ENCODE results near the gene GNG10.
"Not testable (repeated sequence)": the region's sequence is repeated elsewhere in the genome, so short reads cannot be mapped to it uniquely, and the experiment has no call there.

The GNG10 gene

DNA sequence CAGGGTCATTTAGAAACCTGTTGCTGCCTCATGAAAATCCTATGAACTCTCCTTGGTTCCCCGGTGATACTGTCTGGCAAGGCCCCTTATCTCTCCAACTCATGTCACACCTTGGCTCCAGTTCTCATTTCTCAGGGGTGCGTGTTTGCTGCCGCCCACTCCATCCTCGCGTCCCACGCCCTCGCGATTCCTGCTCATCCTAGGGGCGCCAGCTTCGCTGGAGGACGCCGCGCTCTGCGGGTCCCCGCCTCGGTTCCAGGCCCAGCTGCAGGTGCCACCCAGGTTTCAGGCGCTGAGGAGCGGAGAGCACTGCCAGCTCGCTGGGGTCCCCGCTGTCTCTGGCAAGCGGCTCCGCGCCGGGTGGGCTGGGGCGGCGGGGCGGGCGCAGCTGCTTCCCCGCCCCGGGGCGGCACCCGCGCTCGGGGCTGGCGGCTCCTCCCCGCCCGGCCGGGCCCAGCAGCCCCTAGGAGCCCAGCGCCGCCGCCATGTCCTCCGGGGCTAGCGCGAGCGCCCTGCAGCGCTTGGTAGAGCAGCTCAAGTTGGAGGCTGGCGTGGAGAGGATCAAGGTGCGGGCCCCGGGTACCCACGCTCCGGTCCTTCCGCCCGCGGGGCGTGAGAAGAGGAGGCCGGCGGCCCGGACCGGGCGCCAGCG, at the start of gene GNG10:
TSS of gene GNG10 (plus strand) at position 456 of the 652 bp plus-strand sequence. CDS start at position 486, 30 bp downstream.
- peak; percentile 34 to 47 for DNase-seq (ENCODE audit: low read depth in 2 of 2)

DNA sequence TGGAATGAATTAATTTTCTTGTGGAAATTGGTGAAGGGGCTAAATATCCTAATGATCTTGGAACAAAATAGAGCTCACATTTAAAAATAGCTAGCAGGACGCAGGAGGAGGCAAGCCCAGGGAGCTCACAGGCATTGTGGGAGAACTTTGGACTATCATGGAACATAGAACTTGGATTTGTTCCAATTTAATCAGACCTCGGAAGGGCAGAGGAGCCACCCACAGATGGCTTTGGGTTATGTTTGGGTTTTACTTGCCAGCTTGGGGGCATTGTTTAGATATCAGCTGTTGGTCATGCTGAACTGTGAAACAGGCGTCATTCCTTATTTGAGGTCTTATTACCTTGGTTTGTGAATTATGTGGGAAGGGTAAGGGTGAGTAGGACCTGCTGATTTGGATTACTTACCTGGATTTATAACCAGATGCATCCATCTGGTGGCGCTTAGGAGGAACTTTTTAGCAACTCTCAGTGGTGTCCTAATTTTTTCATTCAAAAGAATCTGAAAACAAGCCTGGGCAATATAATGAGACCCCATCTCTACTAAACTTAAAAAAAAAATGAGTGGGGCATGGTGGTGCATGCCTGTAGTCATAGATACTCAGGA, 47.9 kb upstream of the GNG10 start:
- no peak for DNase-seq (ENCODE audit: low read depth in 2 of 2)

DNA sequence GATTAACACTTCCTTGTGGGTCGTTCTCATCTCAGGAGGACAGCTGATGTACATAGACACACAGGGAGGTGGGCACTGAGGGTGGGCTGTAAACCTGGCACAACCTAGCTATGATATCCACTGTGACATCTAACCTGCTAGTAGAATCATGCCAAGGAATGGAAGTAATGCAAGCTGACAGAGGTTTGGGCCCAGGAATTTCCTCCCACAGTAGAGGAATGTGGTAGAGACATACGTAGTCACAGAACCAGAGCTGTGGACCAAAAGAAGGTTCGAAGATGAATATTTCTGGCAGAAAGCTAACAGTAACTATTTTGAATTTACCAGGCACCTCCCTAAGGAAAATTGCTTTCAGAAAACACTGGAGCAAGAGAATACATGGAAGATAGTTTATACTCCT, 45.5 kb upstream of the GNG10 start:
- no peak for DNase-seq (ENCODE audit: low read depth in 2 of 2)

DNA sequence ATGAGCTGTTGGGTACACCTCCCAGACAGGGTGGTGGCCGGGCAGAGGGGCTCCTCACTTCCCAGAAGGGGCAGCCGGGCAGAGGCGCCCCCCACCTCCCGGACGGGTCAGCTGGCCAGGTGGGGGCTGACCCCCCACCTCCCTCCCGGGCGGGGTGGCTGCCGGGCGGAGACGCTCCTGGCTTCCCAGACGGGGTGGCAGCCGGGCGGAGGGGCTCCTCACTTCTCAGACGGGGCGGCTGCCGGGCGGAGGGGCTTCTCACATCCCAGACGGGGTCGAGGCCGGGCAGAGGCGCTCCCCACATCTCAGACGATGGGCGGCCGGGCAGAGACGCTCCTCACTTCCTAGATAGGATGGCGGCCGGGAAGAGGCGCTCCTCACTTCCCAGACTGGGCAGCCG, 44.1 kb upstream of the GNG10 start:
- DNase-seq (ENCODE audit: low read depth in 2 of 2) = not testable (repeated sequence)

DNA sequence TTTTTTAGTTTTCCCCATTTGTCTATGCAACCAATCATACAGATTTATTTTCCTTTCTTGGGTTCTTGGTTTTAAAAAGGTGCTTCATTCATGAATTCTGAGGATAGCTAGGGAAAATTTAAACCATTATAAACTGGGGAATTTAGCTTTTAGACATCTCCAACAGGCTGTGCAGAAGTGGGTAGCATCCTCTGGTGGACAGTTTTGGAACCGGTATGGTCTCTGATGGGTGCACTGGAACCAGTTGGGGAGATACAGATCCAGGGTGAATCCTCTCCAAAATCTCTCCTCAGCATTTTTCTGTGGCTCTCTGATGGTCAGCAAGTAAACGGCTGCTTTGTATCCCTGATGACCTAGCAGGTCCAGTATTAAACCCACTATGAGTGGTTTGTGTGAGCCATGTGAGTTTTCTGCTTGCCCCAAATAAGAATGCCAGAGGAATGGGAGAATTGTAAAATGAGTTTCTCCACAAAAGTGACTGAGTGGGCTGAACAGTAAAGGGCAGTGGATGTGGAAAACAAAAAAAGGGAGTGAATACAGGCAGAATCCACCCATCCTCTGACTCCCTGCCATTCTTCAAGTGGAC, 39.4 kb upstream of the GNG10 start:
- DNase-seq (ENCODE audit: low read depth in 2 of 2) = peak in 1 of 2 donors; percentile 8

DNA sequence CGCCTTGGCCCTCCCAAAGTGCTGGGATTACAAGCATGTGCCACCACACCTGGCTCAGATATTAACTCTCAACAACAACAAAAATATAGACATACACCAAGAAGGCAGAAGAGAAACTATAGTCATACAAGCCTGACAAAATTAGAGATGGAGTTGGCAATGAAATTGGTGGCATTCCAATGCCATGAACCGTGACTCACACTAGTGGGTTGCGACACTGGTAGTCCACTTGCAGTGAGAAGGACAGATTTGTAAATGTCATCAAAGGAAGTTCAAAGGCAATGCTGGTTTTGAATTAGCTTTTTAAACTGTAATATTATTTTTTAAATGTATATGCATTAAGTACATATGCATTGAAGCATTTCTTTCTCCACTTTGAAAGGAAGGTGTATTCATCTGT, 38.8 kb upstream of the GNG10 start:
- no peak for DNase-seq (ENCODE audit: low read depth in 2 of 2)

DNA sequence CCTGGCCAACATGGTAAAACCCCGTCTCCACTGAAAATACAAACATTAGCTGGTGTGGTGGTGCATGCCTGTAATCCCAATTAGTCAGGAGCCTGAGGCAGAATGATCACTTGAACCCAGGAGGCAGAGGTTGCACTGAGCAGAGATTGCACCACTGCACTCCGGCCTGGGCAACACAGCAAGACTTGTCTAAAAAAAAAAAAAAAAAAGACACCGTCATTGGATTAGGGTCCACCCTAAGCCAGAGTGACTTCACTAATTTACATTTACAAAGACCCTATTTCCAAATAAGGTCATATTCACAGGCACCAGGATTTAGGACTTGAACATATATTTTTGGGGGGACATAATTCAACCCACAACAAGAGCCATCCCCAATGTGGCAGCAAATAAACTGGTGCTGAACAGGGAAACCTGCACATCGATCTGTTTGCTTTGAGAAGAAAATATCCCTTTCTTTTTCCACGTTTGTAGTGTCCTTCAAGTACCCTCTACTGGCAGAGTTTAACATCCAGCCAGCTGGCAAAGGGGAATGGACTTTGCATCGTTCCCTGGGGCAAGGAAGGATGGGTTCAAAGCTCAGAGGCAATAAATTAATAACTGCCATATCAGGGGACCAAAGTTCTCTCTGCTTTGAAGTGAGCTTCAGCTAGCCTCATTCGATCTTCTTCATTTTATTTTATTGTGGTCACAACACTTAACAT, 34.0 kb upstream of the GNG10 start:
- DNase-seq (ENCODE audit: low read depth in 2 of 2) = no peak

DNA sequence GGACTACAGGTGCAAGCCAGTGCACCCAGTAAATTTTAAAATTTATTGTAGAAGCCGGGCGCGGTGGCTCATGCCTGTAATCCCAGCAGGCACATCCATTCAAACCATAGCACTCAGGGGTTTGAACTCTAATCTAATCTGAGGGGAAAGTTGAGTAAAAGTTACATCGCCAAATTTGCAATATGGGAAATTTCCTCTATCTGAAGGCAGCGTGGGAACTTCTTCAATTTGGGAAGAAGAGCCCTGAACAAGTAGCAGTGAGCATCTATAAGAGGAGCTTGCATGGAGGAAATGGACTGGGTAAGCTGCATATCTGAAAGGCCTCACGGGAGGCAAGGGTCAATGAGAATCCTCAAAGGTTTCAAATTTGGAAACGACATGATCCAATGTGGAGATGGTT, 33.0 kb upstream of the GNG10 start:
- DNase-seq (ENCODE audit: low read depth in 2 of 2) = no peak

DNA sequence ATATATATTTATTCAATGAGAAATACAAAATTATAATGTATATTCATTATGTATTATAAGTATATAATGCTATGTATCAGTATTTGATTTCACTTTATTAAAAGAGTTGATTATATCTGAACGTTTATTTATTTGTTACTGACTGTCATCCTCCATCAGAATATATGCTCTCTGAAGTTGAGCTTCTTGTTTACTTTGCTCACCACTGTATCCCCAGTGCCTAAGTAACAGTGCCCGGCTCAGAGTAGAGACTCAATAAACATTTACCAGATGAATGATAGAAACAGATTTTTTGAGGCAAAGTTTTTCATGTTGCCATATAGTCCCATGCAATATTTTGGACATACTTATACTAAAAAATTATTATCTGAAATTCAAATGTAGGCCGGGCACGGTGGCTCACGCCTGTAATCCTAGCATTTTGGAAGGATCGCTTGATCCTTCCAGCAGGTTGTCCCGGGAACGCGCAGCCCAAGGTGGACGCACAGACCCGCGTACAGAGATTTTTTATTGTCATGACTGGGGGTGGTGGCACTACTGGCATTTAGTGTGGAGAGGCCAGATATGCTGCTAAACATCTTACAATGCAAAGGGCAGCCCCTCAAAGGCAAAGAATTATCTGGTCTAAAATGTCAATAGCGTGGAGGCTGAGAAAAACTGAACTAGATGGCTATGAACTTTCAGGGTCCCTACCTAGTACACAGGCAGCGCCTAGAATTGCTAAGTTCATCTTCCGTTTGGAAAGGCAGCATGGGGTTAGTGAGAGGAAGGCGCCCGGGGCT, 31.0 kb upstream of the GNG10 start:
- DNase-seq (ENCODE audit: low read depth in 2 of 2) = no peak

DNA sequence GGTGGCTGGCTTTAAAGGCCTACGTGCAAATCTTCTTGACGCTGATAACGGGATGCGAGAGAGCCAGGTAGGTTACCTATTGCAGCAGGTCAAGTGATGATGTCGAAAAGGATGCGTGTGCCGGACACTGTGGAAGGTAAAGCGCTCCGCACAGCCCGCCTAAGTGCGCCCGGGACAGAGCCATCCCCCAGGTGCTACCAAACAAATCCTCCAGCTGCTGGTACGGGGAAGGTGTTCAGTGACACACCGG, 30.5 kb upstream of the GNG10 start:
- no peak for DNase-seq (ENCODE audit: low read depth in 2 of 2)

DNA sequence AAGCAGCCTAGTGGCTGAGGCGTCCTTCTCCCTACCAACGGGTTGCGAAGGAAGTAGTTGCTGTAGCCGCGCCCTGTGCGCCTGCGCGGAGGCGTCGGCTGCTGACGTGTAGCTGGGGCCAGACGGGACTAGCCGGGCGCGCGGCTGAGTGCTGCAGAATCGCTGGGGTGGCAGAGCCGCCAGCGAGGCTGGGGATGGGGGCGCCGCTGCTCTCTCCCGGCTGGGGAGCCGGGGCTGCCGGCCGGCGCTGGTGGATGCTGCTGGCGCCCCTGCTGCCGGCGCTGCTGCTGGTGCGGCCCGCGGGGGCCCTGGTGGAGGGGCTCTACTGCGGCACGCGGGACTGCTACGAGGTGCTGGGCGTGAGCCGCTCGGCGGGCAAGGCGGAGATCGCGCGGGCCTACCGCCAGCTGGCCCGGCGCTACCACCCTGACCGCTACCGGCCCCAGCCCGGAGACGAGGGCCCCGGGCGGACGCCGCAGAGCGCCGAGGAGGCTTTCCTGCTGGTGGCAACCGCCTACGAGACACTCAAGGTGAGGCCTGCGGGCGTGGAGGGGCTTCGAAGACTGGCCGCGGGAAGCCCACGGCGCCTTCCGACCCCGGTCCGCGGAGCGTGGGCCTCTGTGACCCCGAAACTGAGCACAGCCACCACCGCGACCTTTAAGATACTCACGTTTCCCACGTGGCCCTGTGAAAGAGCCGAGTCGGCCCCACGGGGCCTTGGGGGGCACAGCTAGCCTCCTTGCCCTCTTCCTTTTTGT, 30.0 kb upstream of the GNG10 start, which contains the start of gene DNAJC25:
TSS of gene DNAJC25 (plus strand) at position 121 of the 758 bp plus-strand sequence. CDS start at position 195, 74 bp downstream.
- DNase-seq (ENCODE audit: low read depth in 2 of 2) = peak; percentile 92 to 93

DNA sequence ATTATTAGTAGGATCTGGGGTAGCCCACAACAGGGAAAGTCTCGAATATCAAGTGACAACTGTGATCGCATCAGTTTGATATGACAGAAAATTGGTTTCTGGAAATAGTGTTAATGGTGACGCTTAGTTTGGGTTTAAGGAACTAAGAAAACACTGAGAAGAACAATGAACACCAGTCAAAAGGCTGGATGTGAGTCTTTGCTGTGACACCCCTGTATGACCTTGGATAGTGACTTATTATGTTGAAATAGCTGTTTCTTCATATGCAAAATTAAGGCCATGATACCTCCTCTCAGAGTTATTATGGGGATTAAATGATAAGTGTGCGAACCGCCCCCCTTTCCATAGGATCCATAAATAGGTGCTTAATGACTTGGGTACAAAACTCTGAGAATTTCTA, 29.3 kb upstream of the GNG10 start:
- no peak for DNase-seq (ENCODE audit: low read depth in 2 of 2)

DNA sequence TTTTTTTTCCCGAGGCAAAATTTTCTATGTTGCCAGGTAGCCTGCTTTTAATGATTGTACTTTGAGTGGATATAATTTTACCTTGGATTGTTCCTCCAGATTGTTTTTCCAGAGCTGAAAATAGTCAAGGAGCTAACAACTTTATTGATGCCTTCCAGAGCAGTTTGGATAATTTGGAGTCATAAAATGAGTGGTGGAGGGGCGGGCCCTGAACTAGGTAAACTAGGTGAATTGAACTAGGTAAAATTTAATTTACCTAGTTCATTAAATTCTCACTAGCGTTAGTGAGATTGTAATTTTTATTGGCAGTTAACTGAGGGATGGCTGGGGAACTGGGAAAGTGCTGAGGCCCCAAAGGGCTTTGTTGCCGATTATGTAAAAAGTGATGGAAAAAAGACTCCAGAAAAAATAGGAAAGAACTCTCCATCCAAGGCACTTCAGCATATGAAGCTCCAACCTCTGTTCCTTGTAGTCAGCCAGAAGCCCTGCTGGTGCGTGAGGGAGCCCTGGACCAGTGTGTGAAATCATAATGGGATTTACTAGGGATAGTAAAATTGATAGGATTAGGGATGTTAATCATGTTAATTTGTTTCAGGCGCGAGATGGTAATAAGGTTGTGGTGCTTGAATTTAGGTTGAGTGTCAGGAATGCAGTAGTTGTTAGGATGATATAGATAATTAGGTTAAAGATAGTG, 28.6 kb upstream of the GNG10 start:
- no peak for DNase-seq (ENCODE audit: low read depth in 2 of 2)

DNA sequence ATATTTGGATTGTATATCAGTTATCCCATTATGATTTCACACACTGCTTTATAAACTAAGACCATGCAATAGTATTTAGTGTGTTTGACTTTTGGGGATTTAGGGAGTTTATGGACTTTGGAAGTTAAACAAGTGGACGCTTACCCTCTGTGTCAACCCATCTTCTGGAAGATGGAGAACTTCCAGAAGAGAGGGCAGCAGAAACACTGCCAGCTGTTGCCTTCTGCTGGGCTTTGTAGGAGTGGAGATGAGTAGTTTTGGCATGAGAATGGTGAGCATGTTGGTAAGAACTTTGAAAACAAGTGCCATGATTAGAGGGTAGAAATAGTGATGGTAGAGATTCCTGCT, 28.0 kb upstream of the GNG10 start:
- DNase-seq (ENCODE audit: low read depth in 2 of 2) = no peak

DNA sequence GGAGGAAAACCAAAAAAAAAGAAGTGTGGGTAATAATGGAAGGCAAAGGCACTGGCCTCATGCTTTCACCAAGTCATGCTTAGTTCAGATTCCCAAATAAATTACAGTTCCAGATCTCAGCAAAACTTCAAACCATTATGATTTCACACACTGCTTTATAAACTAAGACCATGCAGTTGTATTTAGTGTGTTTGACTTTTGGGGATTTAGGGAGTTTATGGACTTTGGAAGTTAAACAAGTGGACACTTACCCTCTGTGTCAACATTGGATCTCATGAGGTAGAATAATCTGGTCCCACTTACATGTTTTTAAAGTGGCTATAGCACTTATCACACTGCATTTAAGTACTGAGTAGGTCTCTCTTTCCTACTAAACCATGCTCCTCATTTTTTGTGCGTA, 26.5 kb upstream of the GNG10 start:
- no peak for DNase-seq (ENCODE audit: low read depth in 2 of 2)

DNA sequence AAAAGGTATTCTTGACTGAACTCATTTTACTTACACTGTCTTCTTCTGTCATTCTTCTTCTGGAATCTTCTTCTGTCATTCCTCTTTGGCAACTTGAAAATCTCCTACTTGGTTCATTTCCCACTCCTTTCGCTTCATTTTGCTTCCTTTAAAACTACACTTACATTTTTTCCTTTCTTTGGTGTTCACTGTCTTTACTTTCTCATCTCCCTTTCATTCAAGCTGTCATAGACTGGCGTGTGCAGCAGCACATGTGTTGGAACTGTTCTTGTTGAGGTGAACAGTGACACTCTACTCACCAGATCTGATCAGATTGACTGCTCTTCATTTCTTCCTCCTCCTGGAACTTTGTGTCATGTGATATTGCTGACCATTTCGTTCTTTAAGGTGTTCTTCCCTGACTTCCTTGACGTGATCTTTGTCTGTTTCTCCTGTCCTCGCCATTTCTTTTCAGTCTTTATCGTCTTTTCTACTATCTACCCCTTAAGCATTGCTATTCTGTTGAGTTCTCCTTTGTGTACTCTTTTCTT, 23.9 kb upstream of the GNG10 start:
- no peak for DNase-seq (ENCODE audit: low read depth in 2 of 2)

DNA sequence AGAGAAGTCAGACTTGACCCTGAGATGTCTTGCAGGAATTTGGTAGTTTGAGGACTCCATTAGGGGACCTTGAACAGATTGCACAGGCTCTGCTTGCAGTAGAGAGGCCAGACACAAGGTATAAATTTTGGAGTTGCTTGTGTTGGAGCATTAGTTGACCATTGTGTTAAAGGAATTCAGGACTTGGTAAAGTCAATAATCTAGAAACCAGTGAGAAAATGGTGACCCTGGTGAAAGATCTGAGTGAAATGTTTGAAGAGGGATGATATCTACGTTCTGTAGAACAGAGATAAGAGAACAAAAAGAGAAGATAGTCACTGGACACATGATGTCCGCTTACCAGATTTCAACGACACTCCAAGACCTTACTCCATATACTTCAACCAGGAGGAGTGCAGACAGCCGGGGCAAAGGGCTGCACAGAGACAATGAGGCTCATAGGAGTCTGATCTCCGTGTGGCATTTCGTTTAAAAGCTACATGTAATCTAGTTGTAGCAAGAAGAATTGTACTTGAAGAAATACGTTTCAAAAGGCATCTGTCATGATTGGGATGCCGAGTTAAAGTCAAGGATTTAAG, 17.1 kb upstream of the GNG10 start:
- no peak for DNase-seq (ENCODE audit: low read depth in 2 of 2)

DNA sequence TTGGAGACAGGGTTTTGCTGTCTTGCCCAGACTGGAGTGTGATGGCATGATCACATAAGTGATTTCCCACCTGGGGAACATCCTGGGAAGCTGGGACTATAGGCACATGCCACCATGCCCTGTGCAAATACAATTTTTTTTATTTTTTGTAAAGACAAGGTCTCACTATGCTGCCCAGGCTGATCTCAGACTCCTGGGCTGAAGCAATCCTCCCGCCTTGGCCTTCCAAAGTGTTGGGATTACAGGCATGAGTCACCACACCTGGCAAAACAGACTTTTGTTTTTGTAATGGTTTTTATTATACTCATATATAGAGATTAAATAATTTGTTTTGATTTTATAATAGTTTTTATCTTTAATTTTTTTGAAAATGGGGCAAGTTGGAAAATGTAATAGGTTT, 15.6 kb upstream of the GNG10 start:
- no peak for DNase-seq (ENCODE audit: low read depth in 2 of 2)

DNA sequence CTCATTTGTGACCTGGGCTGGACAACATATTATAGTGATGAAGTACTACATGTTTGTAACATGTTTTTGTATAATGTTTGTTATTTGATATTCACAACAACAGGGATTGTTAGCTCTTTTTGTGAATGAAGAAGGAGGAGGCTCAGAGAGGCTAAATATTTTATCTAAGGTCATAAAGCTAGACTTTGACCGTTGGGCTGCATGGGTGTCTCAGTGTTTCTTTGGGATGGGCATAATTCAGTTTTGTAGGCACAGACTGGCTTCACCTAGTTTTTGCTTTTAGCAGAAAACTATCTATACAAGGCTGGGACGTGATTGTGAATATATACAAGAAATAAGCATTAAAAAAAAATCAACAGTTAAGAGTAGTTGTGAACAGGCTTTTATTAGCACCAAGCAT, 15.0 kb upstream of the GNG10 start:
- no peak for DNase-seq (ENCODE audit: low read depth in 2 of 2)

DNA sequence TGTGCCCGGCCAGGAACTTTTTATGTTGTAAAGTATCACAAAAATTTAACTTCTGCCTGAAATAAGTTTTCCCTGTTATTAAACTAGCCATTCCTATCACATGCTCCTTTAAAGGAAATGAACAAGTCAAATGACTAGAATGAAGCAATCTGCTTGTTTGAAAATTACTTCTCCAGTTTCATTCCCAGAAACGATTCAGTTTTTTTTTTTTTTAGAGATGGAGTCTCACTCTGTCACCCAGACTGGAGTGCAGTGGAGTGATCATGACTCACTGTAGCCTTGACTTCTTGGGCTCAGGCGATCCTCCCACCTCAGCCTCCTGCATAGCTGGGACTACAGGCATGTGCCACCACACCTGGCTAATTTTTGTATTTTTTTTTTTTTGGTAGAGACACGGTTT, 13.3 kb upstream of the GNG10 start:
- DNase-seq (ENCODE audit: low read depth in 2 of 2) = no peak

Data from stimulated activated CD8-positive, alpha-beta memory T cell treated with anti-CD3 and anti-CD28 coated beads, Interleukin-2, amount 100 ng/mL, for 1 hour (primary cell).